ENCODE measurements around the gene KANSL2.

DNA sequence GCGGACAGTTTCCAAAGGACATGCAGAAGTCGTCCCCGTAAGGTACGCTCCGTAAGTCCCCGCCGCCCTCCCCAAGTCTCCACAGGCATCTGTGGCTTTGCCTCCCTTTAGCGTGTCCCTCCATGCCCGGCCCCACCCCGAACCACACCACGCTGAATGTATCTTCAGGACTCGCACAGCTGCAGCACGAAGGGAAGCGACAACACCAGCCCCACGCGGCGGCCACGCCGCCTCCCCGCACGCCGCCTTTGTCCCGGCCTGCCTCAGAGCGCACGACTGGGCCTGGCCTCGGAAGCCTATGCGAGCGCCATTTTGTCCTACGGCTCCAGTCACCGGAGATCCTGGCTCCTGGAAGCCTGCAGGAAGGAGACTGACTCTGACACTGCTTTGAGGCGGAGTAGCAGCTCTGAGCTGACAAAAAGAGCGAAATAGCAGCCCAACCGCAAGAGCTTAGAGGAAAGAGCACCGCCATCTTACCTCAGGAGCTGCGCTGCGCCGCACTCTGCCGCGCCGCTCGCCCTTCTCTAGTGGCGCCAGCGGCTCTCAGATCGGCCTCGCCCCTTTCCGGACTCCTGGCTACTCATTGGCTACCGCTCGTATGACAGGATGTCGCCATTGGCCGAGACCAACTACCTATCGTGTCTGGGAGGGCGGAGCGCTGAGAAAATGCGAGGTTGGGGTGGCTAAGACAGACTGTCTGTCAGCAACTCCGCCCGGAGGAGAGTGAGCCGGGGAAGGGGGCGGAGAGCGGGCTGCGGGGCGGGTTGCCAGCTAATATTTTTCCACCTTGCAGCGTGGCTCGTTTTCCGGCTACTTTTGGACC, at the start of gene KANSL2:
- TF ChIP-seq POLR2AphosphoS5 (IDR thresholded peaks at IDR 0.05; ENCODE audit: insufficient read depth, low read depth, low read length), result peak; percentile 99
- peak; percentile 99 for TF ChIP-seq POLR2A (IDR thresholded peaks at IDR 0.05; ENCODE audit: low read depth, low read length)
- TF ChIP-seq EZH2 (IDR thresholded peaks at IDR 0.05; ENCODE audit: borderline replicate concordance, low read depth, low read length, severe bottlenecking), result no peak
- TF ChIP-seq GATA2 (IDR thresholded peaks at IDR 0.05; ENCODE audit: insufficient read depth, insufficient read length, low read depth, low read length), result no peak
- TF ChIP-seq, protein P1, sequence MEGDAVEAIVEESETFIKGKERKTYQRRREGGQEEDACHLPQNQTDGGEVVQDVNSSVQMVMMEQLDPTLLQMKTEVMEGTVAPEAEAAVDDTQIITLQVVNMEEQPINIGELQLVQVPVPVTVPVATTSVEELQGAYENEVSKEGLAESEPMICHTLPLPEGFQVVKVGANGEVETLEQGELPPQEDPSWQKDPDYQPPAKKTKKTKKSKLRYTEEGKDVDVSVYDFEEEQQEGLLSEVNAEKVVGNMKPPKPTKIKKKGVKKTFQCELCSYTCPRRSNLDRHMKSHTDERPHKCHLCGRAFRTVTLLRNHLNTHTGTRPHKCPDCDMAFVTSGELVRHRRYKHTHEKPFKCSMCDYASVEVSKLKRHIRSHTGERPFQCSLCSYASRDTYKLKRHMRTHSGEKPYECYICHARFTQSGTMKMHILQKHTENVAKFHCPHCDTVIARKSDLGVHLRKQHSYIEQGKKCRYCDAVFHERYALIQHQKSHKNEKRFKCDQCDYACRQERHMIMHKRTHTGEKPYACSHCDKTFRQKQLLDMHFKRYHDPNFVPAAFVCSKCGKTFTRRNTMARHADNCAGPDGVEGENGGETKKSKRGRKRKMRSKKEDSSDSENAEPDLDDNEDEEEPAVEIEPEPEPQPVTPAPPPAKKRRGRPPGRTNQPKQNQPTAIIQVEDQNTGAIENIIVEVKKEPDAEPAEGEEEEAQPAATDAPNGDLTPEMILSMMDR (IDR thresholded peaks at IDR 0.05; ENCODE audit: extremely low read depth in 1 of 2, insufficient read depth in 1 of 2, low read depth in 1 of 2, low read length in 2 of 2), result peak in 1 of 2 donors; percentile 3
- TF ChIP-seq, protein P2, sequence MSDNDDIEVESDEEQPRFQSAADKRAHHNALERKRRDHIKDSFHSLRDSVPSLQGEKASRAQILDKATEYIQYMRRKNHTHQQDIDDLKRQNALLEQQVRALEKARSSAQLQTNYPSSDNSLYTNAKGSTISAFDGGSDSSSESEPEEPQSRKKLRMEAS (IDR thresholded peaks at IDR 0.05; ENCODE audit: insufficient read depth, insufficient read length), result peak; percentile 50
- no peak for TF ChIP-seq FOS (IDR thresholded peaks at IDR 0.05; ENCODE audit: borderline replicate concordance, insufficient read depth, low read length)
